Panc1 (cell line): ENCODE data around the gene GULP1. TPM values are rescaled to one million over a fixed set of nuclear protein-coding genes. Genes with fewer than 3 reads are reported as not detected.
A peak's percentile ranks its signal among the peaks of the same experiment; 100 is the strongest.

Experiments
- ATAC-seq: fragments of 200-7000 bp; cut with Tn5 transposase; 2 replicates; pipeline ENCODE4 v1.9.1; 2020; ENCODE audit warnings: mild to moderate bottlenecking, moderate library complexity
- Bru-seq: library from RNA; stranded (reverse); fragments of 400-500 nt; gene quantifications from one replicate; lab custom pipeline; 2021; lab: Mats Ljungman, UMichigan
- BruChase-seq, 2 experiments: library from RNA; stranded (reverse); fragments of 400-500 nt; gene quantifications; one replicate each; lab custom pipeline; 2021; lab: Mats Ljungman, UMichigan
- BruUV-seq: library from RNA; stranded (reverse); fragments of 400-500 nt; replicated peaks from 2 replicates; lab custom pipeline; 2021; lab: Mats Ljungman, UMichigan
- CTCF ChIA-PET: fragments of 300-600 bp; sonication (Branson Sonifier 250); formaldehyde crosslinking; loops from one replicate; lab custom pipeline; 2022; ENCODE audit warnings: antibody characterized with exemption; lab: Charles Lee
- POLR2A ChIA-PET: fragments of 300-600 bp; sonication (Branson Sonifier 250); formaldehyde crosslinking; loops from one replicate; lab custom pipeline; 2022; ENCODE audit warnings: antibody characterized with exemption; lab: Charles Lee
- DNase-seq: peaks from one replicate; pipeline ENCODE4 v3.0.0-alpha.2; 2010; ENCODE audit warnings: low read depth, low spot score
- H3K27ac ChIP-seq: 2 replicates; pipeline ENCODE4 v1.5.1; 2011; ENCODE audit warnings: mild to moderate bottlenecking, low read length, inconsistent platforms
- H3K27me3 ChIP-seq: fragments of 200-500 bp; sonication (Bioruptor generic); 2 replicates; pipeline ENCODE4 v1.6.0; 2014; ENCODE audit warnings: low read length, inconsistent platforms; ENCODE audit not compliant: control insufficient read depth, insufficient read depth
- H3K36me3 ChIP-seq: fragments of 200-500 bp; sonication (Bioruptor generic); 2 replicates; pipeline ENCODE4 v1.5.1; 2014; ENCODE audit warnings: inconsistent platforms, mild to moderate bottlenecking, low read length, moderate library complexity; ENCODE audit not compliant: control insufficient read depth, insufficient read depth
- H3K4me1 ChIP-seq: 2 replicates; pipeline ENCODE4 v1.5.1; 2011; ENCODE audit warnings: inconsistent platforms, mild to moderate bottlenecking, low read length, moderate library complexity; ENCODE audit not compliant: control insufficient read depth, insufficient read depth
- H3K4me3 ChIP-seq, 2 experiments: 2 replicates each; pipeline ENCODE4 v1.5.1; 2011 to 2012; ENCODE audit warnings: low read depth in 2 of 2, low read length in 2 of 2, mild to moderate bottlenecking in 2 of 2, inconsistent platforms in 1 of 2, moderate library complexity in 1 of 2
- H3K9me3 ChIP-seq: fragments of 200-500 bp; sonication (Bioruptor generic); 2 replicates; pipeline ENCODE4 v1.5.1; 2014; ENCODE audit warnings: low read depth, mild to moderate bottlenecking, inconsistent platforms, low read length, moderate library complexity; ENCODE audit not compliant: control insufficient read depth, insufficient read depth
- POLR2AphosphoS5 ChIP-seq: IDR thresholded peaks from 2 replicates; pipeline ENCODE4 v1.6.1; 2012; ENCODE audit warnings: mild to moderate bottlenecking, low read depth, low read length, moderate library complexity
- SIN3A ChIP-seq: IDR thresholded peaks from 2 replicates; pipeline ENCODE4 v1.6.1; 2012; ENCODE audit warnings: low read depth, mild to moderate bottlenecking, low read length, moderate library complexity, borderline replicate concordance; ENCODE audit not compliant: insufficient read depth
- TCF7L2 ChIP-seq: IDR thresholded peaks from 2 replicates; pipeline ENCODE4 v1.6.1; 2011; ENCODE audit warnings: mild to moderate bottlenecking, low read depth, low read length, inconsistent platforms
- in situ Hi-C: cut with HindIII; loops from 2 replicates; pipeline ENCODE4 v1.10.0; 2016; ENCODE audit warnings: low sequenced_read_pairs, low pct_unique_long_range_greater_than_20kb
- intact Hi-C: fragments of 100-400 bp; cut with micrococcal nuclease; formaldehyde crosslinking; loops from one replicate; pipeline ENCODE4 v1.10.0; 2022; ENCODE audit not compliant: unreplicated experiment
- long read RNA-seq: library from polyadenylated mRNA; unstranded; transcript quantifications from one replicate; pipeline ENCODE4 v2.0.0, GENCODE V29; 2021; ENCODE audit not compliant: unreplicated experiment
- polyA plus RNA-seq: library from polyadenylated mRNA; unstranded; fragments of >200 nt; gene quantifications from one replicate; pipeline ENCODE4 v1.2.1, GENCODE V29; 2012; ENCODE audit warnings: missing spikeins; ENCODE audit not compliant: insufficient read length
- total RNA-seq: library from RNA; stranded (reverse); gene quantifications from one replicate; pipeline ENCODE4 v1.2.1, GENCODE V29; 2021; ENCODE audit not compliant: unreplicated experiment
- TF ChIP-seq, protein P1 (sequence below), 2 experiments: IDR thresholded peaks; 2 replicates each; pipeline ENCODE4 v1.6.1; 2011 to 2012; ENCODE audit warnings: low read depth in 2 of 2, control low read depth in 1 of 2, low read length in 1 of 2, mild to moderate bottlenecking in 1 of 2, moderate library complexity in 1 of 2; ENCODE audit not compliant: insufficient read depth in 1 of 2
- TF ChIP-seq, protein P2 (sequence below): fragments of 450-650 bp; IDR thresholded peaks from 2 replicates; pipeline ENCODE4 v1.5.1; 2017; ENCODE audit warnings: mild to moderate bottlenecking

The GULP1 gene, protein sequence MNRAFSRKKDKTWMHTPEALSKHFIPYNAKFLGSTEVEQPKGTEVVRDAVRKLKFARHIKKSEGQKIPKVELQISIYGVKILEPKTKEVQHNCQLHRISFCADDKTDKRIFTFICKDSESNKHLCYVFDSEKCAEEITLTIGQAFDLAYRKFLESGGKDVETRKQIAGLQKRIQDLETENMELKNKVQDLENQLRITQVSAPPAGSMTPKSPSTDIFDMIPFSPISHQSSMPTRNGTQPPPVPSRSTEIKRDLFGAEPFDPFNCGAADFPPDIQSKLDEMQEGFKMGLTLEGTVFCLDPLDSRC
- total RNA-seq, result 51.5 TPM
- 29.2 TPM for polyA plus RNA-seq
- percentile 88 among the genes with signal in this experiment for Bru-seq, nascent RNA
- BruChase-seq, experiment 1, labeled RNA remaining after a 2-hour chase, result percentile 67 among the genes with signal in this experiment
- percentile 67 among the genes with signal in this experiment for BruChase-seq, experiment 2, labeled RNA remaining after a 6-hour chase
- long read RNA-seq, transcript GULP1-201 (12 exons, 3,347 nt), result minor isoform, 13 of 115 reads
- long read RNA-seq, transcript GULP1-206 (12 exons, 1,376 nt), result major isoform, 23 of 115 reads
- long read RNA-seq, partial matches to known transcripts, result 11 of 115 reads
- long read RNA-seq, other reads (novel, unspliced or antisense), result 68 of 115 reads

DNA sequence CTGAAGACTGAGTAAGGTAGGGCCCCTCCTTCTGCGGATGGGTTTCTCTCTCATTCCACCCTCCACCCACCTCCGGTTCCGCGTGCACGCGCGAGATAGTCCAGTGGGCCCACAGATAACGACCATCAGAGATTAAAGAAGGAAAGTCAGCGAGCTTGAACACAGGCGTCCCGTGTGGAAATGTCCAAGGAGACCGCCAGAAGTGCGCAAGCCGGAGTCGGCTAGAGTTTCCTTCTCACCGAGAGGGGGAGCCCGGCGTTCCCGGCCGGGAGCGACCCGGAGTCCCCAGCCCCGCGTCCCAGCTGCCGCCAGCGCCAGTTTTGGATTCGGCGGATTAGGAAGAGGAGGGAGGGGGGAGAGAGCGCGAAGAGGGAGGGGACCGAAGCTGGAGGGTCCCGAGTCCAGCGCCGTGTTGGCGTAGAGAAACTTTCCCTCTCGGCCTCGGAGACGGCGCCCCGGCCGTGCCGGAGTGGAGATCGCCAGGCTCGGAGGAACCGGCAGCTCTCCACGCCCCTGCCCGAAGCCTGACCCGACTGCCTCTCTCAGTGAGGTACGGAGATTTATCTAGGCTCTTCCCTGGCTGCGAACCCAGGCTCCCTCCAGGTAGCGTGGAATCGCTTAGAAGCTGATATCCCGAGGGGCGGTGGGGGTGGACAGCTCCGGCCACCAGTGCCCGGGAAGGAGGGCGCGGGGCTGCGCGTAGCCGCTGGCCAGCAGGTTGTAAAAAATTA is at the start of gene GULP1:
GULP1 (plus strand) TSS at position 258 of the 731 bp plus-strand sequence. CDS start 185,829 bp downstream, outside the sequence.
- Histone ChIP-seq H3K27me3 (no peaks in the 10 kb centered on the region), H3K4me1 (peaks cover 16% of the 10 kb centered on the region), H3K4me3 (peak within 1 kb of the TSS; percentile 81 to 82), H3K9me3 (no peaks in the 10 kb centered on the region), H3K36me3 (no peaks in the 10 kb centered on the region; the same call in 1 of the 2 replicates), H3K27ac (peak within 1 kb of the TSS; percentile 95)
- in situ Hi-C loops (no loop called here), intact Hi-C loops (loop anchor here (5.0 to 10.0 kb wide), 3 partner anchors 76 to 707 kb away; no protein-coding TSS in a partner anchor)
- ATAC-seq, result peak; percentile 73
- TF ChIP-seq SIN3A (no peak), TCF7L2 (no peak), POLR2AphosphoS5 (peak; percentile 62; the same call in 1 of the 2 replicates)
- TF ChIP-seq, protein P1, sequence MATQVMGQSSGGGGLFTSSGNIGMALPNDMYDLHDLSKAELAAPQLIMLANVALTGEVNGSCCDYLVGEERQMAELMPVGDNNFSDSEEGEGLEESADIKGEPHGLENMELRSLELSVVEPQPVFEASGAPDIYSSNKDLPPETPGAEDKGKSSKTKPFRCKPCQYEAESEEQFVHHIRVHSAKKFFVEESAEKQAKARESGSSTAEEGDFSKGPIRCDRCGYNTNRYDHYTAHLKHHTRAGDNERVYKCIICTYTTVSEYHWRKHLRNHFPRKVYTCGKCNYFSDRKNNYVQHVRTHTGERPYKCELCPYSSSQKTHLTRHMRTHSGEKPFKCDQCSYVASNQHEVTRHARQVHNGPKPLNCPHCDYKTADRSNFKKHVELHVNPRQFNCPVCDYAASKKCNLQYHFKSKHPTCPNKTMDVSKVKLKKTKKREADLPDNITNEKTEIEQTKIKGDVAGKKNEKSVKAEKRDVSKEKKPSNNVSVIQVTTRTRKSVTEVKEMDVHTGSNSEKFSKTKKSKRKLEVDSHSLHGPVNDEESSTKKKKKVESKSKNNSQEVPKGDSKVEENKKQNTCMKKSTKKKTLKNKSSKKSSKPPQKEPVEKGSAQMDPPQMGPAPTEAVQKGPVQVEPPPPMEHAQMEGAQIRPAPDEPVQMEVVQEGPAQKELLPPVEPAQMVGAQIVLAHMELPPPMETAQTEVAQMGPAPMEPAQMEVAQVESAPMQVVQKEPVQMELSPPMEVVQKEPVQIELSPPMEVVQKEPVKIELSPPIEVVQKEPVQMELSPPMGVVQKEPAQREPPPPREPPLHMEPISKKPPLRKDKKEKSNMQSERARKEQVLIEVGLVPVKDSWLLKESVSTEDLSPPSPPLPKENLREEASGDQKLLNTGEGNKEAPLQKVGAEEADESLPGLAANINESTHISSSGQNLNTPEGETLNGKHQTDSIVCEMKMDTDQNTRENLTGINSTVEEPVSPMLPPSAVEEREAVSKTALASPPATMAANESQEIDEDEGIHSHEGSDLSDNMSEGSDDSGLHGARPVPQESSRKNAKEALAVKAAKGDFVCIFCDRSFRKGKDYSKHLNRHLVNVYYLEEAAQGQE (IDR thresholded peaks at IDR 0.05; ENCODE audit: insufficient read depth in 1 of 2, low read depth in 2 of 2, low read length in 1 of 2), result no peak; a peak in 1 of 4 replicates
- TF ChIP-seq, protein P2, sequence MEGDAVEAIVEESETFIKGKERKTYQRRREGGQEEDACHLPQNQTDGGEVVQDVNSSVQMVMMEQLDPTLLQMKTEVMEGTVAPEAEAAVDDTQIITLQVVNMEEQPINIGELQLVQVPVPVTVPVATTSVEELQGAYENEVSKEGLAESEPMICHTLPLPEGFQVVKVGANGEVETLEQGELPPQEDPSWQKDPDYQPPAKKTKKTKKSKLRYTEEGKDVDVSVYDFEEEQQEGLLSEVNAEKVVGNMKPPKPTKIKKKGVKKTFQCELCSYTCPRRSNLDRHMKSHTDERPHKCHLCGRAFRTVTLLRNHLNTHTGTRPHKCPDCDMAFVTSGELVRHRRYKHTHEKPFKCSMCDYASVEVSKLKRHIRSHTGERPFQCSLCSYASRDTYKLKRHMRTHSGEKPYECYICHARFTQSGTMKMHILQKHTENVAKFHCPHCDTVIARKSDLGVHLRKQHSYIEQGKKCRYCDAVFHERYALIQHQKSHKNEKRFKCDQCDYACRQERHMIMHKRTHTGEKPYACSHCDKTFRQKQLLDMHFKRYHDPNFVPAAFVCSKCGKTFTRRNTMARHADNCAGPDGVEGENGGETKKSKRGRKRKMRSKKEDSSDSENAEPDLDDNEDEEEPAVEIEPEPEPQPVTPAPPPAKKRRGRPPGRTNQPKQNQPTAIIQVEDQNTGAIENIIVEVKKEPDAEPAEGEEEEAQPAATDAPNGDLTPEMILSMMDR, result peak; percentile 89
- ChIA-PET CTCF (interaction anchor here (0.6 to 1.0 kb wide), 6 partner anchors 18 to 792 kb away, joined by 3 to 6 read pairs (median 3); no protein-coding TSS in a partner anchor), POLR2A (interaction anchor here (0.6 to 1.0 kb wide), 2 partner anchors 47 to 1336 kb away, joined by 3 to 5 read pairs; no protein-coding TSS in a partner anchor)
- TSS peak; percentile 86 for BruUV-seq
- DNase-seq, result no peak

DNA sequence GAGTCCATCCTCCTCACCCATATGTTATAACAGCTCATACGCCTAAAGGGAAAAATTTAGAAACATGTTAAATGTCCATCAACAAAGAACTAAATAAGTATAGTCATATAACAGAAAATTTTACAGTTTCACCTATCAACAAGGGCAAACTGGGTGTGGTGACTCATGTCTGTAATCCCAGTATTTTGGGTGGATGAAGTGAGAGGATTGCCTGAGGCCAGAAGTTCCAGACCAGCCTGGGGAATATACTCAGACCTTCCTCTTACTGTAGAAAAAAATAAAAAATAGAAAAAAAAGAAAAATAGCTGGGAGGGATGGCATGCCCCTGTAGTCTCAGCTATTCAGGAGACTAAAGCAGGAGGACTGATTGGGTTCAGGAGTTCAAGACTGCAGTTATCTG is 48.3 kb upstream of the GULP1 start:
- BruUV-seq, result no TSS peak
- ChIA-PET CTCF (no interaction called here), POLR2A (no interaction called here)
- H3K4me3 ChIP-seq, result no peak overlapping the region
- H3K36me3 ChIP-seq, result no peaks in the 10 kb centered on the region
- no peaks in the 10 kb centered on the region for H3K27me3 ChIP-seq
- in situ Hi-C loops (no loop called here), intact Hi-C loops (no loop called here)
- H3K27ac ChIP-seq, result no peak overlapping the region
- no peak for ATAC-seq
- no peak for DNase-seq
- TF ChIP-seq TCF7L2, result no peak
- no peak for TF ChIP-seq POLR2AphosphoS5
- TF ChIP-seq, protein P2, result no peak
- H3K9me3 ChIP-seq, result no peaks in the 10 kb centered on the region
- no peaks in the 10 kb centered on the region for H3K4me1 ChIP-seq
